T-helper 1 cell treated with Interleukin-12 subunit alpha and Interleukin-12 subunit beta and Interleukin-4 antibody, amounts not matched to agents 30 μg/mL and 1 μg/mL, for 36 hours (primary cell): ENCODE measurements around the gene GRIK4.

Experiments used
- H3K27ac Mint-ChIP-seq: one replicate; pipeline ENCODE4 v1.8.0; 2021; ENCODE audit warnings: mild to moderate bottlenecking, mixed read lengths
- H3K27me3 Mint-ChIP-seq: one replicate; pipeline ENCODE4 v1.8.0; 2021; ENCODE audit warnings: low read depth, mixed read lengths
- H3K36me3 Mint-ChIP-seq: one replicate; pipeline ENCODE4 v1.8.0; 2021; ENCODE audit warnings: low read depth, mixed read lengths
- H3K4me1 Mint-ChIP-seq: one replicate; pipeline ENCODE4 v1.8.0; 2021; ENCODE audit warnings: low read depth, mixed read lengths
- H3K4me3 Mint-ChIP-seq: one replicate; pipeline ENCODE4 v1.8.0; 2021; ENCODE audit warnings: mild to moderate bottlenecking, moderate library complexity, mixed read lengths
- H3K9me3 Mint-ChIP-seq: one replicate; pipeline ENCODE4 v1.8.0; 2021; ENCODE audit warnings: mixed read lengths

The GRIK4 gene

DNA sequence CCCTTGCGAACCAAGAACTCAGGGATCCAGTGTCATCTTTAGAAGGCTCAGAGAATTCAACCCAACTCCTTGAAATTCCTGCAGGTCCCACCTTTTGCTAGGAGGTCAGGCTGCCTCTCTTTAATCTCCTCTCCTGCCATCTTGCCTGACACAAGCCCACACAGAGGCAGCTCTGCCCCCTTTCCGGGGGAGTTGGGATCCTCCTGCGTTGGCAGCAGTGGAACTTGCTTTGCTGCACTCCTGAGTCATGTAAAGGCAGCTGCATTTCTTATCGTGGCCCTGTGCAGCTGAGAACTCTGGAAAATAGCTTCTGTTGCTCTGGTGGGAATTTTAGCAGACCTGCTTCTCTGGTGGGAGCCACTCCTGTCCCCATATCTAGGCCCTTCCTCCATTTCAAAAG is 370.0 kb downstream of the GRIK4 start:
- no peak overlapping the region for H3K4me3 Mint-ChIP-seq
- no peaks in the 10 kb centered on the region for H3K4me1 Mint-ChIP-seq
- no peak overlapping the region for H3K27ac Mint-ChIP-seq
- no peaks in the 10 kb centered on the region for H3K36me3 Mint-ChIP-seq
- peaks cover 8% of the 10 kb centered on the region for H3K27me3 Mint-ChIP-seq
- H3K9me3 Mint-ChIP-seq: no peaks in the 10 kb centered on the region

DNA sequence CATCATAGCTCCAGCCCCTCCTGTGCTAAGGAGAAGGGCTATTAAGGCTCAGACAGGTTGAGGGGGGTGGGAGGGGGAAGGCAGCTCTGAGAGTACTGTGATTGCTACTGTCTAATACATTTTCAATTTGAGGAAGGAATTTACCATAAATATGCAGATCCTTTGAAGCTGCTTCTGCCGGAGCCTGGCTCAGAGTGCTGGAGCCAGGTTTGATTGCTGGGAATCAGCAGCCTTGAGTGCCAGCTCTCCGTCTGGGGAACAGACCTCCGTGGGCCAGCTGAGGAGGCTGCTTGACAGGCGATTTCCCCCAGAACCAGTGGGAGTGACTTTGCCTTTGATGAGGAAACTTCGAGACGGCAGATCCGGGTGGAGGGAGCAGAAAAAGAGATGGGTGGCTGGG is 370.6 kb downstream of the GRIK4 start:
- Mint-ChIP-seq H3K27ac (no peak overlapping the region), H3K36me3 (no peaks in the 10 kb centered on the region)

DNA sequence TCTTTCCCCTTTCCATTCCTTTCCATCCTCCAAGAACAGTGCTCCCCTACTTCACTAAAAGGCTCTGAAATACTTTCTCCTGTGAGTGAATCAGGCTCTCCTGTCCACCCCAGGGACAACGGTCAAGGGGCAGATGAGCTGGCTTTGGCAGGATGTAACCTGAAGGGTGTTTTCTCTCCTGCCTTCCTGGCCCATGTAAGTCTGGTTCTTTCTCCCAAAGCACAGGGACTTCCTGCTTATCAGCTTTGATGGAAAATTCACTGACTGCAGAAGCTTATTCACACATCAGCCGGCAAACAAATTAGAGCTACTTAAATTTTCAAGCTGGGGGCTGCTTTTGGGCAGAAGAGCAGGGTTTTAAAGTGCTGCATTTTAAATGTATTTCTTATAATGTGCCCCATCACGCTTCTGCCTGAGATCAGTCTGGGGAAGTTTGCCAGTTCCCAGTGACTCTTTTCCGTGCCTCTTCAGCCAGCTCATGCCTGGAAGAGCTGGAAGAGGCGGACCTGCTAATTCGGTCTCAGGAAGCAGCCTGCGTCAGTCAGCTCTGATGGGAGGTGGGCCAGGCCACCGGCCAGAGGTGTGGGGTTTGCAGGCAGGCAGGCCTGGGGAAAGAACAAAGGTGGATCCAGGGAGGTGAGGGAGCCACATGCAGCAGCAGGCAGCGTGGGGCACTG is 372.0 kb downstream of the GRIK4 start:
- H3K4me3 Mint-ChIP-seq: no peak overlapping the region
- no peak overlapping the region for H3K27ac Mint-ChIP-seq
- peaks cover 8% of the 10 kb centered on the region for H3K27me3 Mint-ChIP-seq
- H3K4me1 Mint-ChIP-seq: no peaks in the 10 kb centered on the region
- H3K9me3 Mint-ChIP-seq: no peaks in the 10 kb centered on the region
- H3K36me3 Mint-ChIP-seq: no peaks in the 10 kb centered on the region

More for the DNA sequence above, 370.6 kb downstream of the GRIK4 start:
- Mint-ChIP-seq H3K9me3 (no peaks in the 10 kb centered on the region), H3K4me3 (no peak overlapping the region), H3K27me3 (peaks cover 8% of the 10 kb centered on the region), H3K4me1 (no peaks in the 10 kb centered on the region)

DNA sequence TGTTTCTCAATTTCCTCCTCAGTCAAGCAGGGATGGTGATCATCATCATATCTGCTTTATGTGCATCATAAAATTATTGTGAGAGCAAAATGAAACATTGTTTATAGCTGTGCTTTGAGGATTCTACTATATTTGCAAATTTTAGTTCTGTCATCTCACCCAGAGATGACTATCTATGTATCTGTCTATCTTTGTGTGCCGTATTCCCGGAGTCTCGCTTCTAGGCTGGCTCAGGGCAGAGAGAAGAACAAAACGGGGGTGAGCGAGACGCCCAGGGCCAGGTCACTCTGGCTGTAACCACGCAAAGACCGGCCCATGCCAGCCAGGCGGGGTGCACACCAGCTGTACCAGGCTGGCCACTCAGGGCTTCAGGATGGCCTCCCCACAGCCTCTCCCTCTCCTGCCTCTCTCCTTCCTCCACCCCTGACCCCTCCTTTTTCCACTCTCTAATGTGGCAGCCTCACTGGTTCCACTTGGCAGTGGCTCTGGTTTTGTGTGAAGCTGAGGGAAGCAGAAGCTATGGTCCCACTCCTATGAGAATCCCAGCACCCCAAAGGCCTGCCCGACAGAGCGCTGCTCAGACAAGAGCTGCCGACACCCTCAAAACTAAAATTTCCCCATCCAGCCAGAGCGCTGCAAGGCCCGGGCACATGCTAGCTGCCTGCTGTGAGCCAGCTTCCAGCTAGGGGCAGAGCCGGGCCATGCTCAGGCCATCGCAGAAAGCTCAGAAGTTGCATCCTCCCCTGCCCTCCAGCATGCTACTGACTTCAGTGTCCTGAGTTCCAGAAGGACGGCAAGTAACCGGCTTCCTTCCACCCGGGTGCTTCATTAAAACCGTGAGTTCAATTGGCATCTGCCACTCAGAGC is 372.8 kb downstream of the GRIK4 start:
- Mint-ChIP-seq H3K27me3 (peaks cover 8% of the 10 kb centered on the region), H3K4me1 (no peaks in the 10 kb centered on the region), H3K27ac (no peak overlapping the region), H3K36me3 (no peaks in the 10 kb centered on the region), H3K9me3 (no peaks in the 10 kb centered on the region), H3K4me3 (no peak overlapping the region)

DNA sequence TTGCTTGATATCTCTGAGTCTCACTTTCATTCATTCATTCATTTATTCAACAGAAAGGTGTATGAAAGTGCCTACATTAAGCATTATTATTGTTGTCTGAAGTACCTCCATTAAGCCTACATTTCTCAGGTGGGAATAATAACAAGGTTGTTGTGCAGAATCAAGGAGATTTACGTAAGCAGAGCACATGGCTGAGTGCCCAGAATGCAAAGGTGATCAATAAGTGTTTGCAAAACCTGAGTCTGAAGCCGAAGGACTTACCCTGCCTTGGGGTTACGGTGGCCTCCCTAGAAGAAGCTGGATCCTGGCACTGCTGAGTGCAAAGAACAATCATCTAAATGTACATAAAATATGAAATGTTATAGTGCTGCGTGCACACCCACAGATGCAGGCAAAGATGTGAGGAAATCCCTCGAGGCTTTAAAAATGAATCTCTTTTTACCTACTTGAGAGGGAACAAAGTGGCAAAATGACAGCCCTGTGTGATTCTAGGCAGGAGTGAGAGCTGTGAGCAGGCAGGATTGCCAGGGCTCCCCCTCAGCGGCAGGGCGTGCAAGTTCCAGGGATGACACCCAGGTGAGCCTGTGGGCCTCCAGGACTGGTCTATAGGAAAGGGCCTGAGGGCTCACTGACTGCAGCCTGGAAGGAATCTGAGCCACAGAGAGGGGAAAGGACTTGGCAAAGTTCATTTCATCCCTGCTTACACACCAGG is 379.2 kb downstream of the GRIK4 start:
- Mint-ChIP-seq H3K4me3 (no peak overlapping the region), H3K27ac (no peak overlapping the region), H3K36me3 (no peaks in the 10 kb centered on the region), H3K4me1 (no peaks in the 10 kb centered on the region), H3K27me3 (no peaks in the 10 kb centered on the region), H3K9me3 (no peaks in the 10 kb centered on the region)

DNA sequence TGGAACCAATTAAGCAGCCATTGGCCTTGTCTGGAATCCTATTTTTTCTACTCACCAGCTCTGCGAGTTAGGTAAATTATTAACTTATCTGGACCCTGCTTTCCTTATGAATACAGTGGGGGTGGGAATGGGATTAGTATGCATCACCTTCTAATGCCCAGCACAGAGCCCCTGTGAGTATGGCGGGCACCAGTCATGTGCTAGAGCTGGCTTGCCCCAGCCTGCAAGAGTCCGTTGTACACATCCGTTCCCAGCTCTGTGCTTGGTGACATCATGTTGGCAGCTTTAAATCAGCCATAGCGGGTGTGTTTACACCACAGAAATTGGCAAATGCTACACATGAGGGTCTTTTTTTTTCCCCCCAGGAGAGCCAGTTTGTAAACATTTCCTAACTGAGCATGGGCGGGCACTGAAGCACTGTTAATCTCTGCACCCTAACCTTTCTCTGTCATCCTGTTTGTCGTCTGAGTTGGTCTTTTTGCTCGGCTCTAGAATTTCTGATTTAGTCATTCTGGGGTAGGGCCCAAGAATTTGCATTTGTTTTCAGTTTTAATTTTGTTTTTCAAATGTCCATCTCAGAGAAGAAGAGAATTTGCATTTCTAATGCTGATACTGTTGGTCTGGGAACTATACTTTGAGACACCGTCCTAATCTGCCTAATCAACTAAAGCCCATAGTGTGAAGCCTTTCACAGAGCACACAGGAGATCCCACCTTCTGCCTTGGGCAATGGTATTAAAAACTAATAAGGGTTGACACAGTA is 382.1 kb downstream of the GRIK4 start:
- Mint-ChIP-seq H3K36me3 (no peaks in the 10 kb centered on the region), H3K4me3 (no peak overlapping the region), H3K4me1 (no peaks in the 10 kb centered on the region), H3K27ac (no peak overlapping the region), H3K27me3 (no peaks in the 10 kb centered on the region), H3K9me3 (no peaks in the 10 kb centered on the region)

DNA sequence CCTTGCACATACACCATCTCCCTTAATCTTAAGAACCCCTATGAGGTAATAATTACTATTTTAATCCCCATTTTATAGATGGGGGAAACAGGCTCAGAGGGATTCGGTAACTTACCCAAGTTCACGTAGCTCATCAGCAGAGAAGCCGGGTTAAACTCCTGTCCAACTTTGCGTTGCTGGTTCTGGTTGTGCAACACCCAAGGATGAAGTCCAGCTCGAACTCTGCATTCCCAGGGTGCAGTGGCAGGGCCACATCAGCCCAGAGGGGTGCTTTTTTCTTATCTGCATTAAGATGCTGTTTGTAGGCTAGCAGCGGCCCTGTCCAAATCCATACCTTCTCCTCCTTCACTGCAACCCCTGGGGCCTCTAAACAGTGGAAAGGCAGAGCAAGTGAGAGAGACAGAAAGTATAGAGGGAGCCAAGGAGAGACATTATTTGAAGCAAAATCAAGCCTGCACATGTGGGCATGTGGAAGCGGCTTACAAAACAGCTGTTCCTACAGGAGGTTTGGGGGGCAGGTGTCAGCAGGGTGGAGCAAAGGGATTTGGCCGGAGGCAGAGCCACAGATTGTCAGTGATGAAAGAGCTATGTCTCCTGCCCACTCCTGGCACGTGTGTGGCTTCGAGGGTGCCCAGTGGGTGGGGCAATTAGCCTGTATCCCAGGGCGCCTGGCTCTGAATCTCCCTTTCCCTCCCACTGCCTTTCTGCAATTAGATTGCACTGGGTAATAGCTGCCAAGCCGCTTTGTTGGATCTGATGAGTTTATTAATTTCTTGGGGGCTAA is 382.8 kb downstream of the GRIK4 start:
- no peak overlapping the region for H3K27ac Mint-ChIP-seq

DNA sequence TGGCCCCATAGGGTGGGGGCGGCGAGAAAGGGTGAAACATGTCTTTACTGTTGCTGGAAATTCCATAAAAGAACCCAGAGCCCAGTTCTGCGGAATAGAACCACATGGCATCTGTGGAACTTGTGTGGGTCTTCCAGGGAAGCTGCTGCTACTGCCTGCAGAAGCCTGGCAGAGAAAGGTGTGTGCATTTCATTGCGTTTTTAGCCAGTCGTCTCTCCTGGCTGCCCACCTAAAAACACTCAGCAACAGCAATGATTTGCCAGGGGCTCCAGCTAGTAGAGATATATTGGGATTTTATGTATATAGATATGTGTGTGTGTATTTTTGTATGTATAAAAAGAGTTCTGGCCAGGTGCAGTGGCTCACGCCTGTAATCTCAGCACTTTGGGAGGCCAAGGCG is 385.1 kb downstream of the GRIK4 start:
- no peaks in the 10 kb centered on the region for H3K27me3 Mint-ChIP-seq
- H3K4me1 Mint-ChIP-seq: no peaks in the 10 kb centered on the region
- no peak overlapping the region for H3K4me3 Mint-ChIP-seq
- no peak overlapping the region for H3K27ac Mint-ChIP-seq
- no peaks in the 10 kb centered on the region for H3K36me3 Mint-ChIP-seq
- no peaks in the 10 kb centered on the region for H3K9me3 Mint-ChIP-seq

More for the DNA sequence above, 382.8 kb downstream of the GRIK4 start:
- Mint-ChIP-seq H3K27me3 (no peaks in the 10 kb centered on the region), H3K4me3 (no peak overlapping the region), H3K9me3 (no peaks in the 10 kb centered on the region), H3K4me1 (no peaks in the 10 kb centered on the region), H3K36me3 (no peaks in the 10 kb centered on the region)

DNA sequence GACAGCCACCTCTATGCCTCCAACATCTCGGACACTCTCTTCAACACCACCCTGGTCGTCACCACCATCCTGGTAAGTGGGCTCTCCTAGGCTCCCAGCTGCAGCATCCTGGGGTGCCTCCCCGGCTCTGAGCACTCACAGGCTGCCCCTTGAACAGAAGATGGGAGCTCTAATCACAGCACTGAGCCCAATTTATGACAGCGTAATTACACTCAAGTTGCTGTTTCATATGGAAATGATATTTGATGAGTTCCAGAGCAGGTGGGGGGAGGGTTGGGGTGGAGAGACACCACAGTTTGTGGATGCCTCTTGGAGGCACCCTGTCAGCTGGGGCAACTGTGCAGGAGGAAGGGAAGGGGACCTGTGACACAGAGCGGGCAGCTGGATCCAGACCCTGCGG is 387.0 kb downstream of the GRIK4 start:
- no peaks in the 10 kb centered on the region for H3K9me3 Mint-ChIP-seq
- H3K36me3 Mint-ChIP-seq: no peaks in the 10 kb centered on the region
- no peaks in the 10 kb centered on the region for H3K27me3 Mint-ChIP-seq
- no peaks in the 10 kb centered on the region for H3K4me1 Mint-ChIP-seq
- no peak overlapping the region for H3K27ac Mint-ChIP-seq
- no peak overlapping the region for H3K4me3 Mint-ChIP-seq

DNA sequence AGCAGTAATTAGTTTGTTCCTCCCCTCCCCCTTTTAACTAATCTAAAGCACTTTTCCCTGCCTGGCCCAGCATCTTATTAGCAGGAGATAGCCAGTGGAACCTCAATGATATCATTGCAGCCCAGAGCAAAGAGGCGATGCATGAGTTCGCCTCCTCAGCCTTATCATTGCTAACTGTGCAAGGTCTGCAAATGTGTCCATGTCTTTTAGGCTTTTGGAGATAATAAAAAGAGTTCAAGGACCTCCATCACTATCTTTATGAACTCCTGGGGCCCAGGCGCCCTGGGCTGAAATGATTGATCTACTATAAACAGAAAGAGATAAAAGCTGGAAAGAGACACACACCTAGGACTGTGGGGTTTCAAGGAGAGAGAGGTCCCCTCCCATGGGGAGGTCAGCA is 388.2 kb downstream of the GRIK4 start:
- no peaks in the 10 kb centered on the region for H3K36me3 Mint-ChIP-seq
- H3K27ac Mint-ChIP-seq: no peak overlapping the region
- no peaks in the 10 kb centered on the region for H3K4me1 Mint-ChIP-seq
- no peaks in the 10 kb centered on the region for H3K27me3 Mint-ChIP-seq
- H3K9me3 Mint-ChIP-seq: no peaks in the 10 kb centered on the region
- no peak overlapping the region for H3K4me3 Mint-ChIP-seq

DNA sequence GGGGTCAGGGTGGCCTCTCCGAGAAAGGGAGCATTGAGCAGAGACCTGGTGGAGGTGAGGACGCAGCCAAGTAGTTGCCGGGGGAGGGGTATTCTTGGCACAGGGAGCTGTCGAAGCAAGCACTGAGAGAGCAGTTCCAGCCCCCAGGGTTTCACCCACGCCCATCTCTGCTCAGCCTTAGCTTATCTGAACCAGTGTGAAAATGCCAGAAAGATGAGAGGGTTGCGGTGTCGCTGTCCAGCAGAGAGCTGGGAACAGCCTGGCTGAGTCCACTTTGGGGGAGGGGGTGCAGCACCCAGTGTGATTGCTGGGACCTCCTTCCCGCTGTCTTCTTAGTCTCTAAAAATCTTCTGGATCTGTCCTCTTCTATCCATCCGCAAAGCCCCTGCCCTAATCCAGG is 389.1 kb downstream of the GRIK4 start:
- no peak overlapping the region for H3K27ac Mint-ChIP-seq
- no peak overlapping the region for H3K4me3 Mint-ChIP-seq
- no peaks in the 10 kb centered on the region for H3K27me3 Mint-ChIP-seq
- H3K9me3 Mint-ChIP-seq: no peaks in the 10 kb centered on the region
- H3K36me3 Mint-ChIP-seq: no peaks in the 10 kb centered on the region
- H3K4me1 Mint-ChIP-seq: no peaks in the 10 kb centered on the region

DNA sequence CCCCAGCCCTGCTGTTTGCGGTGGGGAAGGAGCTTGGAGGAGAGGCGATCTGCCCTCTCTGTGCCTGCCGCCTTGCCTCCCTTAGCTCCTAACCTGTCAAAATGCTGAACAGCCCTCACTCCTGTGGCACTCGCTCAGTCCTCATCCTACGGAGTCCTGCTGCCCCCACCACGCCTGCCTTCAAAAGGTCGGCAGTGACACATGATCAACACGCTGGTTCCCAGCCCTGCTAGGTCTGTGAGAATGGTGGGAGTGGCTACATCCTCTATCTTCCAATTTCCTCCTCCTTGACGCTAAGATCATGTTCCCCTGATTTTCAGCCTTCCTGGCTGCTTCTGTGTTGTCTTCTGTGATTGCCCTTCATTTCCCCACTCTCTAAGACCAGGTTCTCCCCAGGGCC is 392.1 kb downstream of the GRIK4 start:
- H3K36me3 Mint-ChIP-seq: no peaks in the 10 kb centered on the region
- H3K27ac Mint-ChIP-seq: no peak overlapping the region
- no peak overlapping the region for H3K4me3 Mint-ChIP-seq
- no peaks in the 10 kb centered on the region for H3K27me3 Mint-ChIP-seq
- no peaks in the 10 kb centered on the region for H3K4me1 Mint-ChIP-seq
- H3K9me3 Mint-ChIP-seq: no peaks in the 10 kb centered on the region

DNA sequence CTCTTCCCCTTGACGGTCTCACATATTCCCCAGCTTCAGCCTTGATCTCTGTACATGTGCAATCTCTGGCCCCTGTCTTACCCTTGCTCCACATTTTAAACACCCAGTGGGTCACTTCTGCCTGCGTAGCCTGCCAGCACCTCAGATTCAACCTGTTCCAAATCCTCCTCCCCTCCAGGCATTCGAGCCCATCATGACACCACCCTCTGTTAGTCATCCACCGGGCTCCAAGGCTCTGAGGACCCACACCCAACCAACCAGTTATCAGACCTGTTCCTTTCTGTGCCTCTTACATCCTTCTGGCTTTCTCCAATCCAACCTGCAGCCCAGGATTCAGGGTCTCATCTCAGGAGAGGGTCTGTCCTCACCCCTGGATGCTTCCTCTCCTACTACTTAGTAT is 392.6 kb downstream of the GRIK4 start:
- H3K27me3 Mint-ChIP-seq: no peaks in the 10 kb centered on the region
- no peak overlapping the region for H3K27ac Mint-ChIP-seq
- no peaks in the 10 kb centered on the region for H3K4me1 Mint-ChIP-seq
- H3K36me3 Mint-ChIP-seq: no peaks in the 10 kb centered on the region
- no peaks in the 10 kb centered on the region for H3K9me3 Mint-ChIP-seq
- no peak overlapping the region for H3K4me3 Mint-ChIP-seq

DNA sequence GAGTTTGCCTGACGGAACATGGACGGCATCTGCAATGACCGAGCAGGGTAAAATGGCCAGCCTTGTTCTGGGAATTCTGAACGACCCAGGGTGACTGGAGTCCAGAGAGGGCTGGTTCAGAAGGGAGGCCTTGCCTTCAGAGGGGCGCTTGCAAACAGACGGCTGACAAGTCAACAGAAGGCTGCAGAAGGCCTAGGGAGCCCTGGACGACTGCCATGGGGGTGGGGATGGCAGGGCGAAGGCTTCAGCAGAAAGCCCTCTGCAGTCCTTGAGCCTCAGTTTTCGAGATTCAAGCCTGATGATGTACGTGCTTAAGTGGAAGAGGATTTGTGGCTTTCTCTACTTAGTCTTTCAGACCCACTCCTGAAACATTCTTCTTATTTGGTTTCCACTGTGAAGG is 395.2 kb downstream of the GRIK4 start:
- H3K27me3 Mint-ChIP-seq: peaks cover 5% of the 10 kb centered on the region
- no peaks in the 10 kb centered on the region for H3K36me3 Mint-ChIP-seq
- no peak overlapping the region for H3K4me3 Mint-ChIP-seq
- no peaks in the 10 kb centered on the region for H3K4me1 Mint-ChIP-seq
- H3K27ac Mint-ChIP-seq: no peak overlapping the region
- no peaks in the 10 kb centered on the region for H3K9me3 Mint-ChIP-seq
